ENCODE measurements around the gene DMXL2.

Gene DMXL2

DNA sequence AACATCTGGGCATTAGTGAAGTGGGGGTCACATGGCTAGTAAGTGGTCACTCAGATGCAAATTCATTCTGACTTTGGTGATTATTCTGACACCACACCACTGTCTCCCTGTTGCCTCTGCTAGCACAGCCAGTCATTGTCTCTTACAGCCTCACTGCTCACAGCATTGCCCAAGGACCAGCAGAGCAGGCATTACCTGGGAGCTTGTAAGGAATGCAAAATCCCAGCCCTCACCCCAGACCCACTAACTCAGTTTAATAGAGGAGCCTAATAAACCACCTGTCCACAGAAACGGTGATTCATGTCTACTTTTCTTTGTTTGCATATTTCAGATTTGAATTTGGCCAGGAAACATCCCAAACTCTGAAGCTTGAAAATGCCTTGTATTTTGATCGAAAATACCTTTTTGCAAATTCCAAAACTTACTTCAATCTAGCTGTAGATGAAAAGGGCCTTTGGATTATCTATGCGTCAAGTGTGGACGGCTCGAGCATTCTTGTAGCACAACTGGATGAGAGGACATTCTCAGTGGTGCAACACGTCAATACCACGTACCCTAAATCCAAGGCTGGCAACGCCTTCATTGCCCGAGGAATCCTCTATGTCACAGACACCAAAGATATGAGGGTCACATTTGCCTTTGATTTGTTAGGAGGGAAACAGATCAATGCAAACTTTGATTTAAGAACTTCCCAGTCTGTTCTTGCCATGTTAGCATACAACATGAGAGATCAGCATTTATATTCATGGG is 218.4 kb downstream of the DMXL2 start:
- no peak for DNase-seq

DNA sequence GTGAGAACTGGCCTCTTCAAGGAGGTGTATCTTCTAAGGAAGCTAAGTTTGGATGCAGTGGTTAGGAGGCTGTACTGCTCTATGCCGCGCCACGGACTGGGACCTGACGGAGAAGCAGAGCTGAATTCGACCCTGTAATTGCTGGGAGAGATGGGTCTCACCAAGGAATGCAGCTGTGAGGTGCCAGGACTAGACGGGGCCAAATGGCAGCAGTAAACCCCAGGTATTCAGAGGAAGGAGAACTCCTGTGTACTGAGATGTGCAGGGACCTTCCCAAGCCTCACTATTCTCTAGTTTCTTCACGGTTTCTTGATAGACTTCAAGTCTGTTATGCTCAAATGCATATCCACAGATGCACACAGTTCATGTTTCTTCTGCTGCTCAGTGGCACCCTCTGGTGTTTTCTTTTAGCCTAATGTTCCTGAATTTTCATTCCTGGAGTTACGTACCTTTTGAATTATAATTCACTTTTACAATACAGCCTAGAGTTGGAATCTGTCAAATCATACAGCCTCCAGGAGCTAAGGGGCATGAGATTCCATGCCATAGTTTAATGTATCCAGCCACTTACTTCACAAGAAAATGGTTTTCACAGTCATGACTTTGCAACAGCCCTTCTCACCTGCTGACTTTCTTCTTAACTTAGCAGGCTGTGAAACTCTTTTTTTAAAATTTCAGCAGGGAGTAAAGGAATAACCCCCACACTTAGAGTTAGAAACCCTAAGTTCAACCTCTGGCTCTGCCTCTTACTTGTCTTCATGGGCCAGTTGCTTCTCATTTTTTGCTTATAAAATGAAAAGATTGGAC is 219.3 kb downstream of the DMXL2 start:
- no peak for DNase-seq

DNA sequence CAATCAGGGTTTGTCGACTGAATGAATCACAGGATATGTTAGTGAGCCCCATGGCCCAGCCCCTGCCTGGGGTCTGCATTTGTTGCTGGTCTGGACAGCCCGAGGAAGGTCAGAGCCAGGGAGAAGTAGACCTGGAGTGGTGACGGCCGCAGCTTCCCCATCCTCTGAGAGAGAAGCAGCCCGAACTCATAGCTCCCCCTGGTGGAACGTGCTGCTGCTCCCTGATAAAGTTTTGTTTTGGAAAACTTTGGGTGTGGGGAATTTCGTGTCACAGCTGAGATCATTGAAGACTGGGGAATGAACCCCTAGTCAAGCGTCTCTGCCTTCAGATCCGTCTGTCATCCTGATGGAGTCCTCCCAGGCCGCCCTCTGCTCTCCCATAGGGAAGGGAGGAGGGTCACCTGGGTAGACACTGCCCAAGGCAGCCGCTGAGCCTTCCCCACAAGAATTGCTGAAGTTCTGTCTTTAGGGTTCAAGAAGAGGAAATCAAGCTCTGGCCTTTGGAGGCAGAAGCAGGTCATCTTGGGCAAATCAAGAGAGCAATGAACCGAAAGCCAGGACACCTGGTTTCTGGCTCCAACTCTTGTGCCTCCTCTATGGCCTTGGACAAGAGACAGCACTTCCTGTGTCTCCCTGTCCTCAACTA is 220.6 kb downstream of the DMXL2 start:
- no peak for DNase-seq

DNA sequence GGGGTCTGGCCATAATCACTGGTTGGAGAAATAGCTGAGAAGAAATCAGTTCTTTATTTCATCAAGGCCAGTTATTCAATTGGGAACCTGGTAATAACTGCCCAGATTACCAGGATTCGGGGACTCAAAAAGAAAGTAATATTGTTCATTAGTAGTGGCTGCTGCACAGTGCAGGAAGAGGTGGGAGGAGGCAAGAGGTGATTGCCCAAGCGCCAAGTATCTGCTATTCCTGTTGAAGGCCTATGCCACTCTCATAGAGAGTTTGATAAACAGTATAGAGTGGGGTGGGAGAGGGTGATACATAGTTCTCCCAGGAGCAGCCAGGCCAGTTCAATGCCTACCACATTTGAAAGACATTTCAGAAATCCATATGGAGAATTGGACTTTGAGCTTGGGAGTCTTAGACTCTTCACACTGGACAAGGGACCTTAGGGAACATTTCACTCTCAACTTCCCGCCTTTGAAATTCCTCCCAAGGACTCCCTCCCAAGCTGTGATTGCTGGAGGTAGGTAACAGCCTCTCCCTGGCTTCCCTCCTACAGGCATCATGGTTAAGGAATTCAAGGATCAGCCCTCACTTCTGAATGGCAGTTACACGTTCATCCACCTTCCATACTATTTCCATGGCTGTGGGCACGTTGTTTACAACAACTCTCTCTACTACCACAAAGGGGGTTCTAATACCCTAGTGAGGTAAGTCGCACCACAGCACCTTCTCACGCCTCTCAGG is 221.4 kb downstream of the DMXL2 start:
- no peak for DNase-seq

DNA sequence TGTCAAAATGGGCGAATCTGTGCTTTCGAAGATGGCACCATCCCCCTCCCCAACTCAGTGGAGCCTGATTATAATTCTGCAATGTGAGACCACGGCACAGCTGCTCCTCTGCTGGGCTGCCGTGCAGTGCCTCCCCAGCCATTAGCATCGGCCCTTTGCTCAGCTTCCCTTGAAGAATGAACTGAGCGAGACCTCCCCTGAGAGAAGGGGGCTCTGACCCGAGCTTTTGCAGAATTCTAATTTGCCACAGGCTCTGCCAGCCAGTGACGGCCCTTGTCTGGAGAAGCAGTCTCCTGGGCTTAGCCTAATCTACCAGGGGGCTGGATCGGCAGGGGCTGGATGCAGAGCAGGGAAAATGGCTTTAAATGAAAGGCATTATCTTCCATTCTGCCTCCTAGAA is 223.9 kb downstream of the DMXL2 start:
- no peak for DNase-seq

Data from activated naive CD4-positive, alpha-beta T cell treated with Interleukin-2 at 50 U/mL for 16 hours (primary cell).